Breast epithelium (tissue), 4 donors: Measurements from ENCODE around the gene FLVCR2. TPM values are rescaled to one million over a fixed set of nuclear protein-coding genes. Genes with fewer than 3 reads are reported as not detected.
A peak's percentile ranks its signal among the peaks of the same experiment; 100 is the strongest.

ENCODE experiments used
- DNase-seq, 2 donors: peaks; one replicate each; pipeline ENCODE4 v3.0.0-alpha.2; 2019; ENCODE audit warnings: low spot score in 2 of 2
- H3K27ac ChIP-seq, 2 donors: fragments of 200-600 bp; sonication (generic) in 1 of 2; one replicate each; pipeline ENCODE4 v1.5.1; 2016 to 2019; ENCODE audit warnings: mild to moderate bottlenecking in 1 of 2
- H3K27me3 ChIP-seq, 2 donors: fragments of 200-600 bp; sonication (generic) in 1 of 2; one replicate each; pipeline versions ENCODE4 v1.5.1 to v1.6.0; 2017 to 2019; ENCODE audit warnings: control low read depth in 1 of 2, mild to moderate bottlenecking in 1 of 2
- H3K36me3 ChIP-seq: fragments of 200-600 bp; one replicate; pipeline ENCODE4 v1.5.1; 2019
- H3K4me1 ChIP-seq, 2 donors: fragments of 200-600 bp; sonication (generic); one replicate each; pipeline ENCODE4 v1.5.1; 2016 to 2019; ENCODE audit warnings: control low read depth in 1 of 2
- H3K4me3 ChIP-seq, 3 donors: fragments of 200-600 bp; sonication (generic); 1 replicate in 2 of 3; 2 replicates in 1 of 3; pipeline ENCODE4 v1.5.1; 2016 to 2019; ENCODE audit warnings: mild to moderate bottlenecking in 3 of 3, moderate library complexity in 2 of 3
- H3K9me3 ChIP-seq, 2 donors: fragments of 200-600 bp; sonication (generic) in 1 of 2; one replicate each; pipeline ENCODE4 v1.5.1; 2016 to 2019; ENCODE audit warnings: control low read depth in 1 of 2
- POLR2A ChIP-seq: fragments of 450-650 bp; IDR thresholded peaks from one replicate; pipeline ENCODE4 v1.6.1; 2016; ENCODE audit warnings: antibody characterized with exemption, mild to moderate bottlenecking, moderate library complexity
- POLR2AphosphoS5 ChIP-seq, 3 donors: sonication (generic); formaldehyde crosslinking; IDR thresholded peaks; one replicate each; pipeline ENCODE4 v1.6.1; 2017; ENCODE audit warnings: antibody characterized with exemption in 3 of 3
- intact Hi-C: fragments of 100-400 bp; cut with DNase I; formaldehyde crosslinking; loops from one replicate; pipeline ENCODE4 v1.15.1; 2023; ENCODE audit warnings: low total_unique reads
- total RNA-seq, 3 donors: library from RNA; depleted of rRNA; stranded (reverse); fragments of >200 nt; gene quantifications; one replicate each; pipeline ENCODE4 v1.1.0, GENCODE V29; 2016
- TF ChIP-seq, protein P1 (sequence below), 3 donors: fragments of 450-650 bp; IDR thresholded peaks; one replicate each; pipeline ENCODE4 v1.5.1; 2016 to 2017; ENCODE audit warnings: antibody characterized with exemption in 3 of 3, mild to moderate bottlenecking in 3 of 3, moderate library complexity in 3 of 3

FLVCR2 gene
- total RNA-seq, 3 donors from 2014 or later = 4.6 to 15.4 (median 9.1) TPM

DNA sequence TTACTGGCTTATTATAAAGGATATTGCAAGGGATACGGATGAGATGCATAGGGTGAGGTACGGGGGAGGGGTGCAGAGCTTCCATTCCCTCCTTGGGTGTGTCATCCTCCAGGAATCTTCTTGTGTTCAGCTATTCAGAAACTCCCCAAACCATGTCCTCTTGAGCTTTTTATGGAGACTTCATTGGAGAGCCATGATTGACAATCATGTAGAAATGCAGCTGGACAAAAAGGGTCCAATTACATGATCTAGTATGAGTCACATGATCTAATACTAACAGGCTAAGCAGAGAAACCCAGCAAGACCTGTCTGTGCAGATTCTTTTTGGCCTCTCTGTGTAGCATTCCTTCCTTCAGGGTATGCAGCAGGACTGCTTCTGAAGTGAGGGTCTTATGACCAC, 23.9 kb upstream of the FLVCR2 start:
- intact Hi-C loops = no loop called here
- Histone ChIP-seq H3K9me3 (no peaks in the 10 kb centered on the region), H3K27me3 (no peaks in the 10 kb centered on the region), H3K4me3 (no peak overlapping the region), H3K4me1 (no peaks in the 10 kb centered on the region), H3K36me3 (no peaks in the 10 kb centered on the region), H3K27ac (no peak overlapping the region)
- TF ChIP-seq POLR2AphosphoS5 (IDR thresholded peaks at IDR 0.05) (no peak), POLR2A (no peak)
- TF ChIP-seq, protein P1, sequence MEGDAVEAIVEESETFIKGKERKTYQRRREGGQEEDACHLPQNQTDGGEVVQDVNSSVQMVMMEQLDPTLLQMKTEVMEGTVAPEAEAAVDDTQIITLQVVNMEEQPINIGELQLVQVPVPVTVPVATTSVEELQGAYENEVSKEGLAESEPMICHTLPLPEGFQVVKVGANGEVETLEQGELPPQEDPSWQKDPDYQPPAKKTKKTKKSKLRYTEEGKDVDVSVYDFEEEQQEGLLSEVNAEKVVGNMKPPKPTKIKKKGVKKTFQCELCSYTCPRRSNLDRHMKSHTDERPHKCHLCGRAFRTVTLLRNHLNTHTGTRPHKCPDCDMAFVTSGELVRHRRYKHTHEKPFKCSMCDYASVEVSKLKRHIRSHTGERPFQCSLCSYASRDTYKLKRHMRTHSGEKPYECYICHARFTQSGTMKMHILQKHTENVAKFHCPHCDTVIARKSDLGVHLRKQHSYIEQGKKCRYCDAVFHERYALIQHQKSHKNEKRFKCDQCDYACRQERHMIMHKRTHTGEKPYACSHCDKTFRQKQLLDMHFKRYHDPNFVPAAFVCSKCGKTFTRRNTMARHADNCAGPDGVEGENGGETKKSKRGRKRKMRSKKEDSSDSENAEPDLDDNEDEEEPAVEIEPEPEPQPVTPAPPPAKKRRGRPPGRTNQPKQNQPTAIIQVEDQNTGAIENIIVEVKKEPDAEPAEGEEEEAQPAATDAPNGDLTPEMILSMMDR (IDR thresholded peaks at IDR 0.05) = no peak
- no peak for DNase-seq

DNA sequence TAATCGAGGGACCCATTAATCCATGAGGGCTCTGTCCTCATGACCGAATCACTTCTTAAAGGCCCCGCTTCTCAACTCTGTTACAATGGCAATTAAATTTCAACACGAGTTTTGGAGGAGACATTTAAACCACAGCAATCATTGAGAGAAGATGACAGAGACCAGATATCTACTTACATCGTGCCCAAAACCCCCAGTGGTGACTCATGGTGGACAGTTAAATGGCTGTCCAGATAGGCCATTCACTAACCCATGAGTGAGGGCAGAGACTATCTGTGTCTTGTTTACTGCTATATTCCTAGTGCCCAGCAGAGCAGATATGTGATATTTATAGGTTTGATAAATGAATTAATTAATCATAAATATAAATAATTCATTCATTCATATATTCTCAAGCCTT, 20.0 kb upstream of the FLVCR2 start:
- intact Hi-C loops = no loop called here
- Histone ChIP-seq H3K4me3 (no peak overlapping the region), H3K27ac (no peak overlapping the region), H3K27me3 (no peaks in the 10 kb centered on the region), H3K9me3 (no peaks in the 10 kb centered on the region), H3K4me1 (no peaks in the 10 kb centered on the region), H3K36me3 (no peaks in the 10 kb centered on the region)
- TF ChIP-seq POLR2A (no peak), POLR2AphosphoS5 (IDR thresholded peaks at IDR 0.05) (no peak)
- TF ChIP-seq, protein P1 (IDR thresholded peaks at IDR 0.05) = no peak
- DNase-seq = no peak

DNA sequence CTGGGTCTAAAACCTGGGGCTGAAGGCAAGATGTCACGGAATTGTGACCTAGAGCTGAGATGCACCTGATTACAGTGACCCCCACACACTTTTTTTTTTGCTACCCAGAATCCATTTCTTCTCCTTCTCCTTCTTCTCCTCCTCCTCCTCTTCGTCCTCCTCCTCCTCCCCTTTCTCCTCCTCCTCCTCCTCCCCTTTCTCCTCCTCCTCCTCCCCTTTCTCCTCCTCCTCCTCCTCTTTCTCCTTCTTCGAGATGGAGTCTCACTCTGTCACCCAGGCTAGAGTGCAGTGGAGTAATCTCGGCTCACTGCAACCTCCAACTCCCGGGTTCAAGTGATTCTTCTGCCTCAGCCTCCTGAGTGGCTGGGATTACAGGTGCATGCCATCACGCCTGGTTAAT, 19.4 kb upstream of the FLVCR2 start:
- Histone ChIP-seq H3K4me1 (no peaks in the 10 kb centered on the region), H3K27ac (no peak overlapping the region), H3K4me3 (no peak overlapping the region), H3K9me3 (no peaks in the 10 kb centered on the region), H3K27me3 (no peaks in the 10 kb centered on the region), H3K36me3 (no peaks in the 10 kb centered on the region)
- TF ChIP-seq POLR2AphosphoS5 (IDR thresholded peaks at IDR 0.05) (no peak), POLR2A (no peak)
- TF ChIP-seq, protein P1 (IDR thresholded peaks at IDR 0.05) = no peak
- no peak for DNase-seq
- intact Hi-C loops = no loop called here

DNA sequence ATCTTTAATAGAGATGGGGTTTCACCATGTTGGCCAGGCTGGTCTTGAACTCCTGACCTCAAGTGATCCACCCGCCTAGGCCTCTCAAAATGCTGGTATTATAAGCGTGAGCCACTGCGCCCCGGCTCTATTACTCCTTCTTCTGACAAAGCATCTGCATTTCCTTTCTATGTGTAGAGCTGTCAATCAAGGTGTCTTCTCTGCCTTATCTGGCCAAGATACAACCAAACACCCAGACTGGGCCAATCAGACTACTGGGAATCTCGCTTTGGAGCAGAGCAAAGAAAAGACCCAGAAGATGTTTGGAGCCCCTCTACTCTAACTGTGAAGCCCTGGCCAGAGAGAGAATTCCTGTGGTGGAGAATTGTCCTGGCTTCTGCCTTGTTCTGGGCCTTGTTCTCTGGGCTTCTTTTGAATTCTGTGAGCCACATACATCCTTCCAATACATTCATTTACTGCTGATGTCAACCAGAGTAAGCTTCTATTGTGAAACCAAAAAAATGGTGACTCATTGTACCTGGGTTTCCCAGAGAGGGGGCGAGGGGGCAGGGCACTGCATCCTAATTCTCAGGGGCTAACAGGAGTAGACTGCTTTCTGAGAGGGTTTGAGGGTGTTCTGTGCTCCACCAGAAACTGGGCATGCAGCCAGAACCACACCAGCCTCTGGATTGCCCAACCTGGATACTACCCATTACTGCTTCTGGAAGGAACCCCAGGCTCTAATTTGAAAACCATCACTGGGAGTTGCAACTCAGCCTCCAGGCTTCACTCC, 18.8 kb upstream of the FLVCR2 start:
- intact Hi-C loops = no loop called here
- TF ChIP-seq POLR2AphosphoS5 (IDR thresholded peaks at IDR 0.05) (no peak), POLR2A (no peak)
- TF ChIP-seq, protein P1 (IDR thresholded peaks at IDR 0.05) = no peak
- Histone ChIP-seq H3K9me3 (no peaks in the 10 kb centered on the region), H3K27me3 (no peaks in the 10 kb centered on the region), H3K27ac (peak overlapping the region; percentile 39 to 50), H3K36me3 (no peaks in the 10 kb centered on the region), H3K4me3 (no peak overlapping the region), H3K4me1 (no peaks in the 10 kb centered on the region)
- DNase-seq = peak in 1 of 2 donors; percentile 63

DNA sequence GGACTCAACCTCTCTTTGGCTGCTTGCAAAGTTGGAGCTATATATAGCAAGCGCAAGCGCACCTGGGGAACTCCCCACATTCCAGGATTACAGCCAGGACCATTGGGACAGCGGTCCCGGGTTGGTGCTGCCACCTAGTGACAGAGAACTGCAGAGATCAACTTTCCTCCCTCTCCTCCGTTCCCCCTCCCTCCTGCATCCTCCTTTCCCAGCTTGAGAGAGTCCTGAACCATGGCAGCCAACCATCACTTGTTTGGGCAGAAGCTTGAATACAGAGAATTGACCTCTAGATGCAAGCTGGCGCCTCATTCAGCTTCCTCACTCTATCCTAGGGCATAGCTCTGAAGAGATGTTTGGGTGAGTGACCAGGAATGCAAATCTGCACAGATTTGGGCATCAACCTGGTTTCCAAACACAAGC, 17.4 kb upstream of the FLVCR2 start:
- DNase-seq = peak; percentile 74 to 87
- Histone ChIP-seq H3K36me3 (no peaks in the 10 kb centered on the region), H3K27me3 (no peaks in the 10 kb centered on the region), H3K9me3 (no peaks in the 10 kb centered on the region), H3K4me1 (no peaks in the 10 kb centered on the region), H3K4me3 (no peak overlapping the region), H3K27ac (no peak overlapping the region)
- intact Hi-C loops = no loop called here
- TF ChIP-seq, protein P1 (IDR thresholded peaks at IDR 0.05) = peak; percentile 49 to 86 (median 86)
- TF ChIP-seq POLR2AphosphoS5 (IDR thresholded peaks at IDR 0.05) = peak; percentile 25 to 71 (median 41)
- no peak for TF ChIP-seq POLR2A
